PC-9 (cell line): ENCODE data around the gene SPIB. TPM values are rescaled to one million over a fixed set of nuclear protein-coding genes. Genes with fewer than 3 reads are reported as not detected.

Experiments
- BruUV-seq: library from RNA; stranded (reverse); fragments of 400-500 nt; replicated peaks from 2 replicates; lab custom pipeline; 2021; lab: Mats Ljungman, UMichigan
- CTCF ChIA-PET: fragments of 300-600 bp; sonication (Branson Sonifier 250); formaldehyde crosslinking; loops from one replicate; lab custom pipeline; 2022; ENCODE audit warnings: antibody characterized with exemption; lab: Charles Lee
- POLR2A ChIA-PET: fragments of 300-600 bp; sonication (Branson Sonifier 250); formaldehyde crosslinking; loops from one replicate; lab custom pipeline; 2022; ENCODE audit warnings: antibody characterized with exemption; ENCODE audit not compliant: unreplicated experiment; lab: Charles Lee
- DNase-seq, 2 experiments: peaks; one replicate each; pipeline versions ENCODE4 v3.0.0 to v3.0.0-alpha.2; 2015 to 2022; ENCODE audit warnings: mixed read lengths in 1 of 2
- H2AFZ ChIP-seq: fragments of 200-600 bp; sonication (generic); 2 replicates; pipeline ENCODE4 v1.8.1; 2017; ENCODE audit warnings: antibody characterized with exemption
- H3F3A ChIP-seq: fragments of 200-600 bp; sonication (generic); 2 replicates; pipeline ENCODE4 v1.8.1; 2017; ENCODE audit warnings: antibody characterized with exemption, mild to moderate bottlenecking, low read depth; ENCODE audit not compliant: insufficient read depth
- H3K27ac ChIP-seq: fragments of 200-600 bp; sonication (generic); 2 replicates; pipeline ENCODE4 v1.6.1; 2016; ENCODE audit warnings: mixed run types
- H3K27me3 ChIP-seq: fragments of 200-600 bp; sonication (generic); 2 replicates; pipeline ENCODE4 v1.6.1; 2016; ENCODE audit warnings: low read depth, mixed run types; ENCODE audit not compliant: insufficient read depth
- H3K36me3 ChIP-seq: fragments of 200-600 bp; sonication (generic); 2 replicates; pipeline ENCODE4 v1.6.1; 2016; ENCODE audit warnings: low read depth, mixed run types
- H3K4me1 ChIP-seq: fragments of 200-600 bp; sonication (generic); replicated peaks from 2 replicates; pipeline ENCODE4 v1.6.1; 2016; ENCODE audit warnings: mixed run types; ENCODE audit not compliant: insufficient read depth
- H3K4me2 ChIP-seq: fragments of 200-600 bp; sonication (generic); 2 replicates; pipeline ENCODE4 v1.6.1; 2017; ENCODE audit warnings: mixed run types
- H3K4me3 ChIP-seq: fragments of 200-600 bp; sonication (generic); 2 replicates; pipeline ENCODE4 v1.6.1; 2016; ENCODE audit warnings: mixed run types
- H3K79me2 ChIP-seq: fragments of 200-600 bp; sonication (generic); 2 replicates; pipeline ENCODE4 v1.6.1; 2017; ENCODE audit warnings: low read depth, mixed run types
- H3K9me2 ChIP-seq: fragments of 200-600 bp; sonication (generic); 2 replicates; pipeline ENCODE4 v1.8.1; 2017; ENCODE audit warnings: mild to moderate bottlenecking; ENCODE audit not compliant: insufficient read depth
- H3K9me3 ChIP-seq: fragments of 200-600 bp; sonication (generic); 2 replicates; pipeline ENCODE4 v1.8.1; 2016; ENCODE audit warnings: low read depth; ENCODE audit not compliant: insufficient read depth
- H4K20me1 ChIP-seq: fragments of 200-600 bp; sonication (generic); 2 replicates; pipeline ENCODE4 v1.8.1; 2017; ENCODE audit not compliant: insufficient read depth
- EZH2 ChIP-seq: fragments of 200-600 bp; sonication (generic); IDR thresholded peaks from 2 replicates; pipeline ENCODE4 v1.8.0; 2017; ENCODE audit warnings: antibody characterized with exemption, low read depth
- intact Hi-C: fragments of 100-400 bp; cut with micrococcal nuclease; formaldehyde crosslinking; loops from one replicate; pipeline ENCODE4 v1.10.0; 2022; ENCODE audit not compliant: unreplicated experiment
- total RNA-seq: library from RNA; stranded (reverse); gene quantifications from 2 replicates; pipeline ENCODE4 v1.2.3, GENCODE V29; 2021
- TF ChIP-seq, protein P1 (sequence below): fragments of 200-600 bp; sonication (generic); conservative IDR thresholded peaks from 2 replicates; pipeline ENCODE4 v1.6.1; 2017; ENCODE audit warnings: mixed run types, antibody characterized with exemption, mild to moderate bottlenecking, moderate library complexity

The SPIB gene
- total RNA-seq, 1 experiment from 2014 or later = not detected

DNA sequence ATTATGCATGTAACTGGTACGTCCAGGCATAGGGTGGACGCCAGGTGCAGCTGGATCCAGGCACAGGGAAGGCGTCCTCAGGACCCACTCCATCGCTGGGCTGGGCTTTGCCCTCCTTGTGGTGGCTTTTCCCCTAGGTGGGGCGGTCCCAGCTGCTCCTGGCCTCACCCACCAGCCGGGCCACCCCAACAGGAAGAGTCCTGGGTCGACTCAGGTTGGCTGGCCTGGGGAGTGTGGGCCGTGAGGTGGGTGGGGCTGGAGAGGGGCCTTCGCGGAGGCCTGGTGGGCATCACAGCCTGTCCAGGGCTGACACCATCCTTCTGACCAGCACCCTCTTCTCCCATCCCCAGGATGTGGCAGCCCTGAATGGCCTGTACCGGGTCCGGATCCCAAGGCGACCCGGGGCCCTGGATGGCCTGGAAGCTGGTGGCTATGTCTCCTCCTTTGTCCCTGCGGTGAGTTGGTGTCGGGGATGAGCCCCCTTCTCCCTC, 61.1 kb downstream of the SPIB start:
- no TSS peak for BruUV-seq
- H3K79me2 ChIP-seq = peaks cover 27% of the 10 kb centered on the region
- no peak for DNase-seq
- no peak overlapping the region for H3K4me2 ChIP-seq
- H3F3A ChIP-seq = no peaks in the 10 kb centered on the region; the same call in 1 of the 2 replicates
- H3K36me3 ChIP-seq = 0 out of 2 replicates have a peak, but pooled peaks cover 5% of the 10 kb centered on the region
- no peaks in the 10 kb centered on the region for H3K9me2 ChIP-seq
- H3K27ac ChIP-seq = no peak overlapping the region
- intact Hi-C loops = loop anchor here (5.0 kb wide), 1 partner anchor 113 kb away; the partner anchor contains the start of gene NAPSA
- H3K4me3 ChIP-seq = no peak overlapping the region
- TF ChIP-seq EZH2 = no peak
- TF ChIP-seq, protein P1, sequence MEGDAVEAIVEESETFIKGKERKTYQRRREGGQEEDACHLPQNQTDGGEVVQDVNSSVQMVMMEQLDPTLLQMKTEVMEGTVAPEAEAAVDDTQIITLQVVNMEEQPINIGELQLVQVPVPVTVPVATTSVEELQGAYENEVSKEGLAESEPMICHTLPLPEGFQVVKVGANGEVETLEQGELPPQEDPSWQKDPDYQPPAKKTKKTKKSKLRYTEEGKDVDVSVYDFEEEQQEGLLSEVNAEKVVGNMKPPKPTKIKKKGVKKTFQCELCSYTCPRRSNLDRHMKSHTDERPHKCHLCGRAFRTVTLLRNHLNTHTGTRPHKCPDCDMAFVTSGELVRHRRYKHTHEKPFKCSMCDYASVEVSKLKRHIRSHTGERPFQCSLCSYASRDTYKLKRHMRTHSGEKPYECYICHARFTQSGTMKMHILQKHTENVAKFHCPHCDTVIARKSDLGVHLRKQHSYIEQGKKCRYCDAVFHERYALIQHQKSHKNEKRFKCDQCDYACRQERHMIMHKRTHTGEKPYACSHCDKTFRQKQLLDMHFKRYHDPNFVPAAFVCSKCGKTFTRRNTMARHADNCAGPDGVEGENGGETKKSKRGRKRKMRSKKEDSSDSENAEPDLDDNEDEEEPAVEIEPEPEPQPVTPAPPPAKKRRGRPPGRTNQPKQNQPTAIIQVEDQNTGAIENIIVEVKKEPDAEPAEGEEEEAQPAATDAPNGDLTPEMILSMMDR = no peak
- peaks cover 27% of the 10 kb centered on the region for H4K20me1 ChIP-seq
- H3K4me1 ChIP-seq = peaks cover 8% of the 10 kb centered on the region
- ChIA-PET POLR2A (no interaction called here), CTCF (no interaction called here)
- no peak overlapping the region for H2AFZ ChIP-seq
- H3K9me3 ChIP-seq = no peaks in the 10 kb centered on the region
- H3K27me3 ChIP-seq = no peaks in the 10 kb centered on the region

DNA sequence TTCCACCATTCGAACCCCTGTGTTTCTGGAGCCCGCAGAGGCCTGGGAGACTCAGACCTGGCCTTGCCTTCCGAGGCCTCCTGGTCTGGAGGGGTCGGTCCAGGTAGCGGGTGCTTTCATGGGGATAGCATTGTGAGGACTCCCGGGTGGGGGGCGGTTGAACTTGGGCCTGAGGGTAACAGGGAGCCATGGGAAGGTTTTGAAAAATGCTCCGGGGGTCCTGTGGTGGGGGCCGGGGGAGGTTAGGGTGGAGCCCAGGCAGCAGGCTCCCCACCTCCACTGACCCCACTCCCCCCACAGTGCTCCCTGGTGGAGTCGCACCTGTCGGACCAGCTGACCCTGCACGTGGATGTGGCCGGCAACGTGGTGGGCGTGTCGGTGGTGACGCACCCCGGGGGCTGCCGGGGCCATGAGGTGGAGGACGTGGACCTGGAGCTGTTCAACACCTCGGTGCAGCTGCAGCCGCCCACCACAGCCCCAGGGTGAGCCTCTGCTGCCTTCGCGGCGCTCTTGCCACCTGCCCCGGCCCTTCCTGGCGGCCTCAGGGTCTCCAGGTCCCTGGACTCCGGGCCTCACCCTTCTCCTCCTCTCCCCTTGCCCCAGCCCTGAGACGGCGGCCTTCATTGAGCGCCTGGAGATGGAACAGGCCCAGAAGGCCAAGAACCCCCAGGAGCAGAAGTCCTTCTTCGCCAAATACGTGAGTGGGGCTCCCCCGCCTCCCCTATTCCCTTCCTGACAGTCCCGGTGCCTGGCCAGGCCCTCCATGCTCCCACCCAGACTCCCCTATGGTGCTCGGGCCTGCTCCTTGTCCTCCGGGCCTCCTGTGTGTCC, 61.8 kb downstream of the SPIB start:
- ChIA-PET CTCF (no interaction called here), POLR2A (interaction anchor here (0.5 kb wide), 1 partner anchor 470 kb away, joined by 3 read pairs; no protein-coding TSS in a partner anchor)
- Histone ChIP-seq H3K4me3 (no peak overlapping the region), H3K79me2 (peaks cover 27% of the 10 kb centered on the region), H3K9me2 (no peaks in the 10 kb centered on the region), H3K4me1 (peaks cover 8% of the 10 kb centered on the region), H3K36me3 (0 out of 2 replicates have a peak, but pooled peaks cover 5% of the 10 kb centered on the region), H3F3A (no peaks in the 10 kb centered on the region; the same call in 1 of the 2 replicates), H3K9me3 (0 out of 2 replicates have a peak, but pooled peaks cover under 1% of the 10 kb centered on the region), H3K27me3 (no peaks in the 10 kb centered on the region), H4K20me1 (peaks cover 27% of the 10 kb centered on the region), H2AFZ (no peak overlapping the region), H3K27ac (no peak overlapping the region), H3K4me2 (no peak overlapping the region)
- TF ChIP-seq, protein P1 = no peak
- TF ChIP-seq EZH2 = no peak
- intact Hi-C loops = no loop called here
- no TSS peak for BruUV-seq
- no peak for DNase-seq

Other genes with a start within 250 kb of the SPIB start
- 115 and 169 TPM in 2 replicates for gene MYH14, start 215.3 kb upstream of the SPIB start, total RNA-seq
- gene KCNC3, start 89.6 kb upstream of the SPIB start, total RNA-seq = 9.0 and 9.4 TPM in 2 replicates
- gene NAPSA, start 53.3 kb upstream of the SPIB start, total RNA-seq = 1.7 and 1.8 TPM in 2 replicates
- 77.5 and 81.7 TPM in 2 replicates for gene NR1H2, start 42.5 kb upstream of the SPIB start, total RNA-seq
- gene POLD1, start 34.6 kb upstream of the SPIB start, total RNA-seq = 91.2 and 101 TPM in 2 replicates
- gene MYBPC2, start 14.0 kb downstream of the SPIB start, total RNA-seq = not detected in 2 replicates
- 118 and 121 TPM in 2 replicates for gene EMC10, start 57.6 kb downstream of the SPIB start, total RNA-seq
- gene GARIN5A, start 57.9 kb downstream of the SPIB start, total RNA-seq = 3.7 and 7.3 TPM in 2 replicates
- 44.3 and 56.0 TPM in 2 replicates for gene JOSD2, start 92.3 kb downstream of the SPIB start, total RNA-seq
- gene ASPDH, start 95.0 kb downstream of the SPIB start, total RNA-seq = not detected in 2 replicates
- not detected in 2 replicates for gene LRRC4B, start 149.5 kb downstream of the SPIB start, total RNA-seq
- gene SYT3, start 220.9 kb downstream of the SPIB start, total RNA-seq = not detected in 2 replicates
- not detected in 2 replicates for gene C19orf81, start 230.5 kb downstream of the SPIB start, total RNA-seq